ENCODE results near the gene CDC14B. TPM values are rescaled to one million over a fixed set of nuclear protein-coding genes. Genes with fewer than 3 reads are reported as not detected.

The CDC14B gene
- total RNA-seq, 2 donors from 2014 or later, result 12.7 to 17.3 TPM

- no peak overlapping the region for H3K27ac ChIP-seq
- no peak overlapping the region for H3K9ac ChIP-seq (ENCODE audit: low read depth in 2 of 2, low read length in 2 of 2)
- intact Hi-C loops (cut with DNase I), result no loop called here
- DNase-seq, result no peak
- no peaks in the 10 kb centered on the region for H3K4me1 ChIP-seq
- TF ChIP-seq CTCF (IDR thresholded peaks at IDR 0.05), result no peak
- no peaks in the 10 kb centered on the region for H3K27me3 ChIP-seq
- no peaks in the 10 kb centered on the region for H3K36me3 ChIP-seq
- no peaks in the 10 kb centered on the region for H3K9me3 ChIP-seq
- no peak overlapping the region for H3K4me3 ChIP-seq
These were observed 63.9 kb downstream of the CDC14B start for GRCh38 chr9:96555567-96556386.

- Histone ChIP-seq H3K27ac (no peak overlapping the region), H3K9me3 (no peaks in the 10 kb centered on the region), H3K27me3 (no peaks in the 10 kb centered on the region), H3K4me3 (no peak overlapping the region), H3K9ac (ENCODE audit: low read depth in 2 of 2, low read length in 2 of 2) (no peak overlapping the region), H3K36me3 (no peaks in the 10 kb centered on the region), H3K4me1 (no peaks in the 10 kb centered on the region)
- DNase-seq, result no peak
- TF ChIP-seq CTCF (IDR thresholded peaks at IDR 0.05), result no peak
- intact Hi-C loops (cut with DNase I), result no loop called here
These were observed 64.7 kb downstream of the CDC14B start for GRCh38 chr9:96554801-96555566.

GRCh38 chr9:96554326-96554725 lies 65.3 kb downstream of the CDC14B start:
- Histone ChIP-seq H3K4me1 (no peaks in the 10 kb centered on the region), H3K27ac (no peak overlapping the region), H3K9ac (ENCODE audit: low read depth in 2 of 2, low read length in 2 of 2) (no peak overlapping the region), H3K27me3 (no peaks in the 10 kb centered on the region), H3K9me3 (no peaks in the 10 kb centered on the region), H3K4me3 (no peak overlapping the region), H3K36me3 (no peaks in the 10 kb centered on the region)
- TF ChIP-seq CTCF (IDR thresholded peaks at IDR 0.05), result no peak
- no peak for DNase-seq
- intact Hi-C loops (cut with DNase I), result no loop called here

GRCh38 chr9:96553070-96553469 lies 66.6 kb downstream of the CDC14B start:
- no peaks in the 10 kb centered on the region for H3K27me3 ChIP-seq
- no peaks in the 10 kb centered on the region for H3K4me1 ChIP-seq
- no peak for TF ChIP-seq CTCF (IDR thresholded peaks at IDR 0.05)
- DNase-seq, result no peak
- no peak overlapping the region for H3K27ac ChIP-seq
- H3K4me3 ChIP-seq, result no peak overlapping the region
- intact Hi-C loops (cut with DNase I), result no loop called here
- no peak overlapping the region for H3K9ac ChIP-seq (ENCODE audit: low read depth in 2 of 2, low read length in 2 of 2)
- no peaks in the 10 kb centered on the region for H3K9me3 ChIP-seq
- no peaks in the 10 kb centered on the region for H3K36me3 ChIP-seq

GRCh38 chr9:96551403-96551802 lies 68.2 kb downstream of the CDC14B start:
- no peak overlapping the region for H3K4me3 ChIP-seq
- H3K27ac ChIP-seq, result no peak overlapping the region
- TF ChIP-seq CTCF (IDR thresholded peaks at IDR 0.05), result no peak
- H3K9ac ChIP-seq (ENCODE audit: low read depth in 2 of 2, low read length in 2 of 2), result no peak overlapping the region
- intact Hi-C loops (cut with DNase I), result no loop called here
- no peak for DNase-seq
- H3K4me1 ChIP-seq, result no peaks in the 10 kb centered on the region
- H3K27me3 ChIP-seq, result no peaks in the 10 kb centered on the region
- H3K36me3 ChIP-seq, result no peaks in the 10 kb centered on the region
- no peaks in the 10 kb centered on the region for H3K9me3 ChIP-seq
